ENCODE data around the gene CLCN1. TPM values are rescaled to one million over a fixed set of nuclear protein-coding genes. Genes with fewer than 3 reads are reported as not detected.

The CLCN1 gene
- total and polyA plus RNA-seq, 2 of the 4 experiments (the other 2 are of a cell fraction): not detected

- Histone ChIP-seq H4K8ac (ENCODE audit: low read depth in 2 of 2, low read length in 2 of 2) (no peak overlapping the region), H3K79me1 (ENCODE audit: low read depth in 1 of 2, low read length in 2 of 2) (no peaks in the 10 kb centered on the region), H3K4me2 (ENCODE audit: low read depth, low read length) (no peak overlapping the region), H4K91ac (ENCODE audit: insufficient read depth, low read depth, low read length) (no peak overlapping the region), H3K9me1 (ENCODE audit: insufficient read depth, low read length) (no peaks in the 10 kb centered on the region), H3K56ac (ENCODE audit: extremely low read depth, insufficient read depth, low read length) (no peak overlapping the region), H2BK5ac (ENCODE audit: low read depth, low read length, poor library complexity, severe bottlenecking) (peak overlapping the region; percentile 31), H3K4me1 (ENCODE audit: control insufficient read depth, insufficient read depth, low read length) (peaks cover 10% of the 10 kb centered on the region; the same call in 1 of the 2 replicates), H3K36me3 (ENCODE audit: control insufficient read depth, insufficient read depth, low read length) (no peaks in the 10 kb centered on the region), H3K14ac (replicated peaks; ENCODE audit: low read depth, low read length) (no peak overlapping the region), H3K9ac (ENCODE audit: low read depth, low read length) (no peak overlapping the region), H2AK5ac (ENCODE audit: low read depth, low read length) (no peak overlapping the region), H3K18ac (ENCODE audit: low read depth, low read length) (peak overlapping the region; percentile 66; the same call in 1 of the 2 replicates), H2AK9ac (replicated peaks; ENCODE audit: low read depth, low read length, poor library complexity) (no peak overlapping the region), H3K27me3 (ENCODE audit: control insufficient read depth, insufficient read depth, low read length) (peaks cover 5% of the 10 kb centered on the region), H2BK20ac (ENCODE audit: low read depth, low read length) (no peak overlapping the region), H2BK120ac (ENCODE audit: low read depth, low read length) (no peak overlapping the region), H3K9me3 (ENCODE audit: control insufficient read depth, insufficient read depth, low read length) (no peaks in the 10 kb centered on the region), H2AFZ (replicated peaks; ENCODE audit: low read length, poor library complexity) (no peak overlapping the region), H2BK15ac (ENCODE audit: low read depth, low read length) (no peak overlapping the region), H3K4me3 (ENCODE audit: insufficient read depth, low read depth, low read length) (no peak overlapping the region), H4K5ac (ENCODE audit: low read depth, low read length) (peak overlapping the region; percentile 64; the same call in 1 of the 2 replicates), H3K4ac (ENCODE audit: low read depth, low read length) (no peak overlapping the region), H3K23ac (ENCODE audit: low read depth, low read length) (no peak overlapping the region), H4K20me1 (ENCODE audit: insufficient read depth, low read length) (no peaks in the 10 kb centered on the region), H3K27ac (ENCODE audit: insufficient read depth, low read length) (peak overlapping the region; percentile 53; the same call in 1 of the 2 replicates)
- BruUV-seq (replicated peaks): no TSS peak
- peak; percentile 77 for ATAC-seq (ENCODE audit: low read depth)
- ChIA-PET POLR2A (ENCODE audit: unreplicated experiment) (interaction anchor here (0.6 kb wide), 1 partner anchor 74 kb away, joined by 7 read pairs; no protein-coding TSS in a partner anchor), CTCF (no interaction called here)
- TF ChIP-seq CEBPB (IDR thresholded peaks at IDR 0.05; ENCODE audit: low read depth, low read length) (peak; percentile 71), MXI1 (IDR thresholded peaks at IDR 0.05; ENCODE audit: borderline replicate concordance, low read depth, low read length) (no peak)
- peak; percentile 49 for DNase-seq
- intact Hi-C loops (cut with micrococcal nuclease): no loop called here
- in situ Hi-C loops (cut with MboI; ENCODE audit: low sequenced_read_pairs): no loop called here
- dilution Hi-C loops (cut with HindIII; ENCODE audit: low sequenced_read_pairs, unreplicated experiment): no loop called here
- WGBS, 2 experiments (ENCODE audit: extremely low coverage in 2 of 2, insufficient read length in 1 of 2): 34% methylated on average over 2 of the region's 5 CpGs; no CpG with 5 or more reads in 1 of the 2 experiments
These were observed 2.8 kb downstream of the CLCN1 start for GRCh38 chr7:143318661-143319060.

All from IMR-90 (cell line).